H54 (cell line): ENCODE measurements around the gene TBC1D8B.
"Not testable (repeated sequence)": the region's sequence is repeated elsewhere in the genome, so short reads cannot be mapped to it uniquely, and the experiment has no call there.

ENCODE experiments used
- DNase-seq: peaks from one replicate; pipeline ENCODE4 v3.0.0; 2011; ENCODE audit warnings: low spot score, mixed read lengths; ENCODE audit not compliant: insufficient read length
- FAIRE-seq: peaks from 3 replicates; lab custom pipeline; 2011; peaks lifted over from hg19 to GRCh38; lab: Jason Lieb, UNC
- POLR2A ChIP-seq: IDR thresholded peaks from 2 replicates; pipeline ENCODE4 v1.6.1; 2011; ENCODE audit warnings: low read depth, mild to moderate bottlenecking, low read length

TBC1D8B gene

GRCh38 chrX:106802388-106803275, at the start of gene TBC1D8B:
Gene TBC1D8B, plus strand, starts transcription at chrX:106802673. Its CDS starts 181 bp downstream, at chrX:106802854.
- FAIRE-seq, result peak; percentile 95
- peak; percentile 22 for DNase-seq
- peak; percentile 63 for TF ChIP-seq POLR2A

GRCh38 chrX:106769288-106769687, 33.2 kb upstream of the TBC1D8B start:
- not testable (repeated sequence) for DNase-seq, FAIRE-seq

- DNase-seq (no peak), FAIRE-seq (no peak)
- TF ChIP-seq POLR2A, result no peak
These were observed 27.5 kb upstream of the TBC1D8B start for GRCh38 chrX:106774981-106775380.

DNA sequence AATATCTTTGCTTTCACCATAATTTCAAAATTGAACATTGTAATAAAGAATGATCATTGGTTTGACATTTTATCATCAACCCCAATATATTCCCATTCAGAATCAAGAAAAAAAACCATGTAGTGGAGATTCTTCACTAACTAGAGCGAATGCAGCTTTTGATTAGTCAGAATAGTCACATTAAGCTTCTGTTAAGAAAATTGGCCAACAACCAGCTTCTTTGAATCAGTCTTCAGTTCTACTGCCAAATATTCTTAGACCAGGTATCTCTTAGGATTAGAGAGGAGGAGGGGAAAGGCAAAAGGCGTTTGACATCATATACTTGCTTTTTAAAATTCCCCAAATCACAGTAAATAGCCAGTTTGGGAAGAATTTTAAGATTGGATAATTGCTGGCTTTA, 22.2 kb upstream of the TBC1D8B start:
- no peak for DNase-seq
- FAIRE-seq, result no peak
- TF ChIP-seq POLR2A, result no peak

GRCh38 chrX:106780664-106781377, 21.7 kb upstream of the TBC1D8B start:
- TF ChIP-seq POLR2A, result no peak
- FAIRE-seq (no peak), DNase-seq (no peak)

DNA sequence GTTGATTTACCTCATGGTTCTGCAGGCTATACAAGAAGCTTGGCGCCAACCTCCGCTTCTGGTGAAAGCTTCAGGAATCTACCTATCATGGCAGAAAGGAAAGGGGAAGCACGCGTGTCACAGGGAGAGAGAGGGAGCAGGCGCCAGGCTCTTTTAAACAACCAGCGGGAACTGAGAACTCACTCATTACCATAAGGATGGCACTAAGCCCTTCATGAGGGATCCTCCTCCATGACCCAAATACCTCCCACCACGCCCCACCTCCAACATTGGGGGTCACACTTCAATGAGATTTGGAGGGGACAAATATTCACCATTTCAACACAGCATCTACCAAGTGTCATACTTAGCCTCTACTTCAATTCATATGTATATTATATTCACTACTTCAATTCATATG, 18.8 kb upstream of the TBC1D8B start:
- FAIRE-seq, result no peak
- TF ChIP-seq POLR2A, result no peak
- no peak for DNase-seq

DNA sequence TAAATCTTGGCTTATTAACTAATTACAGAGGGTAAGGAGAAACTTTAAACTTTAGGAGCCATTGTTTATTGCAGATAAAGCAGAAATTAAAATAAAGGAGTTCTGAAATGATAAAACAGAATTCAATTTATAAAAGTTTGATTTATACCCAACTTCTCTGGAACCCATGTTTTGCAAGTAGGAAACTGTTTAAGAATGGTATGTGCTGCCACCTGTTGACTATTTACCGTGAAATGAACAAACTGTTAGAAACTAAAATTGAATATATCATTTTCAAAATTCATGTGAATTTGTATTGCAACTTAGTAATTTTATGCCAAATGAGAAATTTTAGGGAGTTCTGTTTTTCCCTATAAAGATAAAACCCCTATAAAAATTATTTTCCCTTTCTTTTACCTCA, 11.0 kb upstream of the TBC1D8B start:
- no peak for TF ChIP-seq POLR2A
- FAIRE-seq (no peak), DNase-seq (no peak)

GRCh38 chrX:106802063-106802387, 448 bp upstream of the TBC1D8B start:
- FAIRE-seq, result no peak
- no peak for DNase-seq
- no peak for TF ChIP-seq POLR2A

GRCh38 chrX:106811131-106811910, 8.8 kb downstream of the TBC1D8B start:
- FAIRE-seq (no peak), DNase-seq (no peak)
- no peak for TF ChIP-seq POLR2A

- DNase-seq, FAIRE-seq: not testable (repeated sequence)
These were observed 10.5 kb downstream of the TBC1D8B start for GRCh38 chrX:106812930-106813329.

DNA sequence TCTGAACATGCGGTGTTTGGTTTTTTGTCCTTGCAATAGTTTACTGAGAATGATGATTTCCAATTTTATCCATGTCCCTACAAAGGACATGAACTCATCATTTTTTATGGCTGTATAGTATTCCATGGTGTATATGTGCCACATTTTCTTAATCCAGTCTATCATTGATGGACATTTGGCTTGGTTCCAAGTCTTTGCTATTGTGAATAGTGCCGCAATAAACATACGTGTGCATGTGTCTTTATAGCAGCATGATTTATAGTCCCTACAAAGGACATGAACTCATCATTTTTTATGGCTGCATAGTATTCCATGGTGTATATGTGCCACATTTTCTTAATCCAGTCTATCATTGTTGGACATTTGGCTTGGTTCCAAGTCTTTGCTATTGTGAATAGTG, 11.6 kb downstream of the TBC1D8B start:
- not testable (repeated sequence) for DNase-seq, FAIRE-seq

- FAIRE-seq, result no peak
- TF ChIP-seq POLR2A, result no peak
- peak; percentile 1 for DNase-seq
These were observed 60.7 kb downstream of the TBC1D8B start for GRCh38 chrX:106862972-106863688.

GRCh38 chrX:106863697-106864096, 61.2 kb downstream of the TBC1D8B start:
- FAIRE-seq, result no peak
- no peak for DNase-seq

DNA sequence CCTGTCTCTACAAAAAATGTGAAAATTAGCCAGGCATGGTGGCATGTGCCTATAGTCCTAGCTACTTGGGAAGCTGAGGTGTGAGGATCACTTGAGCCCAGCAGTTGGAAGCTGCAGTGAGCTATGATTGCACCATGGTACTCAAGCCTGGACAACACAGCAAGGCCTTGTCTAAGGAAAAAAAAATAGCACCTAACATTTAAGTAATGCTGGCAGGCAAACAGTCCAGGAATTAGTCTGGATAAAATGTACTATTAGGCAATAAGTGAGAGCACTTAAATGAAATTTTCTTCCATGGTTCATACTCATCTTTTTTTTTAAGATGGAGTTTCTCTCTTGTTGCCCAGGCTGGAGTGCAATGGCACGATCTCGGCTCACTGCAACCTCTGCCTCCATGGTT, 70.3 kb downstream of the TBC1D8B start:
- FAIRE-seq, result not testable (repeated sequence)

More at GRCh38 chrX:106863697-106864096, 61.2 kb downstream of the TBC1D8B start:
- no peak for TF ChIP-seq POLR2A

More for the DNA sequence above, 70.3 kb downstream of the TBC1D8B start:
- not testable (repeated sequence) for DNase-seq
